H1 (cell line): ENCODE measurements around the gene RASD1. TPM values are rescaled to one million over a fixed set of nuclear protein-coding genes. Genes with fewer than 3 reads are reported as not detected.

Experiments used
- CTCF ChIA-PET: fragments of 300-600 bp; sonication (Branson Sonifier 250); formaldehyde crosslinking; loops from one replicate; lab custom pipeline; 2021; ENCODE audit not compliant: partially characterized antibody; lab: Charles Lee
- POLR2A ChIA-PET: fragments of 300-600 bp; sonication (Branson Sonifier 250); formaldehyde crosslinking; loops from one replicate; lab custom pipeline; 2021; ENCODE audit warnings: inconsistent platforms; ENCODE audit not compliant: partially characterized antibody; lab: Charles Lee
- DNase-seq, 2 experiments: peaks; one replicate each; pipeline versions ENCODE4 v3.0.0 to v3.0.0-alpha.2; 2010 to 2022; ENCODE audit warnings: low spot score in 2 of 2, low read depth in 1 of 2, mixed read lengths in 1 of 2
- FAIRE-seq: peaks from 2 replicates; lab custom pipeline; 2011; peaks lifted over from hg19 to GRCh38; lab: Jason Lieb, UNC
- H2AFZ ChIP-seq: 2 replicates; pipeline ENCODE4 v1.8.1; 2012; ENCODE audit warnings: low read length, inconsistent platforms
- H2AK5ac ChIP-seq: 2 replicates; pipeline ENCODE4 v1.6.1; 2013; ENCODE audit warnings: low read depth, low read length
- H2BK120ac ChIP-seq: replicated peaks from 2 replicates; pipeline ENCODE3; 2013; ENCODE audit warnings: low read depth, low read length, inconsistent platforms
- H2BK12ac ChIP-seq: 2 replicates; pipeline ENCODE4 v1.6.1; 2013; ENCODE audit warnings: low read depth, low read length
- H2BK15ac ChIP-seq: 2 replicates; pipeline ENCODE4 v1.6.1; 2013; ENCODE audit warnings: low read length
- H2BK20ac ChIP-seq: 2 replicates; pipeline ENCODE4 v1.6.1; 2013; ENCODE audit warnings: low read length
- H2BK5ac ChIP-seq: 2 replicates; pipeline ENCODE4 v1.6.1; 2013; ENCODE audit warnings: low read depth, low read length
- H3K14ac ChIP-seq: 2 replicates; pipeline ENCODE4 v1.6.1; 2013; ENCODE audit warnings: inconsistent platforms; ENCODE audit not compliant: insufficient read length
- H3K18ac ChIP-seq: 2 replicates; pipeline ENCODE4 v1.6.1; 2013; ENCODE audit warnings: low read length; ENCODE audit errors: extremely low read depth
- H3K23ac ChIP-seq: 2 replicates; pipeline ENCODE4 v1.6.1; 2013; ENCODE audit warnings: inconsistent platforms; ENCODE audit not compliant: insufficient read length
- H3K23me2 ChIP-seq: 2 replicates; pipeline ENCODE4 v1.6.1; 2013; ENCODE audit warnings: low read depth, low read length
- H3K27ac ChIP-seq: 2 replicates; pipeline ENCODE4 v1.6.1; 2011; ENCODE audit warnings: low read depth, low read length, inconsistent platforms
- H3K27me3 ChIP-seq, 4 experiments: replicated peaks in 1 of 4; 1 replicate in 1 of 4; 2 replicates in 3 of 4; pipeline versions ENCODE4 v1.6.1 to v1.8.1; 2011 to 2013; ENCODE audit warnings: low read length in 3 of 4, mild to moderate bottlenecking in 3 of 4, inconsistent platforms in 2 of 4, mixed read lengths in 2 of 4, moderate library complexity in 1 of 4; ENCODE audit not compliant: control insufficient read depth in 3 of 4, insufficient read depth in 3 of 4; ENCODE audit errors: extremely low read depth in 1 of 4
- H3K36me3 ChIP-seq, 4 experiments: 2 replicates each; pipeline versions ENCODE4 v1.6.1 to v1.8.1; 2011 to 2013; ENCODE audit warnings: mild to moderate bottlenecking in 4 of 4, low read length in 3 of 4, moderate library complexity in 2 of 4, control low read depth in 1 of 4, inconsistent platforms in 1 of 4; ENCODE audit not compliant: insufficient read depth in 4 of 4, control insufficient read depth in 2 of 4
- H3K4ac ChIP-seq: replicated peaks from 2 replicates; pipeline ENCODE3; 2013; ENCODE audit warnings: low read length, low read depth, mixed read lengths, inconsistent platforms; ENCODE audit not compliant: insufficient read length
- H3K4me1 ChIP-seq, 4 experiments: replicated peaks in 1 of 4; 1 replicate in 1 of 4; 2 replicates in 3 of 4; pipeline versions ENCODE4 v1.6.1 to v1.8.1; 2011 to 2013; ENCODE audit warnings: low read length in 3 of 4, inconsistent platforms in 2 of 4, mixed read lengths in 1 of 4; ENCODE audit not compliant: insufficient read depth in 4 of 4, control insufficient read depth in 3 of 4
- H3K4me2 ChIP-seq, 2 experiments: 2 replicates each; pipeline versions ENCODE4 v1.6.1 to v1.8.1; 2011 to 2013; ENCODE audit warnings: low read depth in 2 of 2, low read length in 2 of 2, control low read depth in 1 of 2, inconsistent platforms in 1 of 2, mild to moderate bottlenecking in 1 of 2; ENCODE audit not compliant: insufficient read depth in 1 of 2
- H3K4me3 ChIP-seq, 4 experiments: fragments of 200-600, 300-600 bp in 1 of 4; sonication (generic), shearing (Covaris generic), sonication (Bioruptor Twin) in 1 of 4; 2 replicates each; pipeline versions ENCODE4 v1.5.1 to v1.8.1; 2011 to 2016; ENCODE audit warnings: low read length in 4 of 4, low read depth in 3 of 4, control low read depth in 2 of 4, inconsistent platforms in 2 of 4, mild to moderate bottlenecking in 2 of 4, mixed read lengths in 1 of 4, moderate library complexity in 1 of 4; ENCODE audit not compliant: insufficient read depth in 2 of 4; ENCODE audit errors: extremely low read depth in 1 of 4
- H3K56ac ChIP-seq: replicated peaks from 2 replicates; pipeline ENCODE3; 2013; ENCODE audit warnings: low read depth, mild to moderate bottlenecking, mixed read lengths, low read length, inconsistent platforms; ENCODE audit not compliant: insufficient read length
- H3K79me1 ChIP-seq: 2 replicates; pipeline ENCODE4 v1.6.1; 2013; ENCODE audit warnings: low read depth, low read length, control low read depth
- H3K79me2 ChIP-seq, 2 experiments: 2 replicates each; pipeline versions ENCODE4 v1.6.1 to v1.8.1; 2012 to 2013; ENCODE audit warnings: low read length in 2 of 2, mild to moderate bottlenecking in 2 of 2, inconsistent platforms in 1 of 2; ENCODE audit not compliant: insufficient read depth in 2 of 2, control insufficient read depth in 1 of 2
- H3K9ac ChIP-seq, 4 experiments: replicated peaks in 1 of 4; 1 replicate in 1 of 4; 2 replicates in 3 of 4; pipeline versions ENCODE4 v1.6.1 to v1.8.1; 2011 to 2013; ENCODE audit warnings: low read depth in 3 of 4, low read length in 3 of 4, control low read depth in 2 of 4, mild to moderate bottlenecking in 2 of 4, moderate library complexity in 2 of 4, inconsistent platforms in 1 of 4; ENCODE audit errors: extremely low read depth in 1 of 4
- H3K9me3 ChIP-seq, 2 experiments: 2 replicates each; pipeline versions ENCODE4 v1.6.1 to v1.8.1; 2012 to 2013; ENCODE audit warnings: mild to moderate bottlenecking in 2 of 2, moderate library complexity in 2 of 2, control low read depth in 1 of 2, inconsistent platforms in 1 of 2, low read depth in 1 of 2, low read length in 1 of 2, mixed read lengths in 1 of 2; ENCODE audit not compliant: insufficient read depth in 2 of 2
- H4K20me1 ChIP-seq, 2 experiments: replicated peaks in 1 of 2; 2 replicates each; pipeline versions ENCODE3 to v1.8.1; 2011 to 2013; ENCODE audit warnings: inconsistent platforms in 2 of 2, low read length in 2 of 2, mild to moderate bottlenecking in 1 of 2; ENCODE audit not compliant: insufficient read depth in 2 of 2, control insufficient read depth in 1 of 2
- H4K5ac ChIP-seq: 2 replicates; pipeline ENCODE4 v1.6.1; 2013; ENCODE audit warnings: low read length, low read depth, mixed read lengths, inconsistent platforms; ENCODE audit not compliant: insufficient read length
- H4K8ac ChIP-seq: 2 replicates; pipeline ENCODE4 v1.8.0; 2013; ENCODE audit warnings: mild to moderate bottlenecking, moderate library complexity, low read length, inconsistent platforms; ENCODE audit not compliant: insufficient read depth; ENCODE audit errors: extremely low read depth
- H4K91ac ChIP-seq: replicated peaks from 2 replicates; pipeline ENCODE3; 2013; ENCODE audit warnings: low read length, mixed read lengths, inconsistent platforms; ENCODE audit not compliant: insufficient read length
- ASH2L ChIP-seq: fragments of 200-600, 300-600 bp; sonication (generic); IDR thresholded peaks from one replicate; pipeline ENCODE4 v1.7.1; 2017; ENCODE audit warnings: low read length
- ATF3 ChIP-seq: IDR thresholded peaks from 2 replicates; pipeline ENCODE4 v1.6.1; 2011; ENCODE audit warnings: low read depth, mild to moderate bottlenecking, low read length; ENCODE audit not compliant: insufficient read depth
- CHD2 ChIP-seq: IDR thresholded peaks from 2 replicates; pipeline ENCODE4 v1.6.1; 2012; ENCODE audit warnings: low read length, improper control_type of control experiment
- EP300 ChIP-seq, 2 experiments: IDR thresholded peaks; 1 replicate in 1 of 2; 2 replicates in 1 of 2; pipeline ENCODE4 v1.6.1; 2011 to 2012; ENCODE audit warnings: low read depth in 2 of 2, low read length in 2 of 2, mild to moderate bottlenecking in 2 of 2, borderline replicate concordance in 1 of 2, inconsistent platforms in 1 of 2, moderate library complexity in 1 of 2
- GABPA ChIP-seq: IDR thresholded peaks from 2 replicates; pipeline ENCODE4 v1.6.1; 2011; ENCODE audit warnings: mild to moderate bottlenecking, low read length, moderate library complexity, borderline replicate concordance; ENCODE audit not compliant: insufficient read depth
- KDM1A ChIP-seq: fragments of 200-600, 300-600 bp; sonication (generic); IDR thresholded peaks from 2 replicates; pipeline ENCODE4 v1.7.1; 2016; ENCODE audit warnings: mild to moderate bottlenecking, low read length, borderline replicate concordance
- NANOG ChIP-seq: IDR thresholded peaks from 2 replicates; pipeline ENCODE4 v1.6.1; 2011; ENCODE audit warnings: low read length, low read depth, mild to moderate bottlenecking, inconsistent platforms; ENCODE audit not compliant: insufficient read depth, poor library complexity, severe bottlenecking
- RAD21 ChIP-seq, 2 experiments: IDR thresholded peaks in 1 of 2; conservative IDR thresholded peaks in 1 of 2; 2 replicates each; pipeline ENCODE4 v1.6.1; 2011; ENCODE audit warnings: low read depth in 2 of 2, low read length in 2 of 2, improper control_type of control experiment in 1 of 2, inconsistent platforms in 1 of 2, mild to moderate bottlenecking in 1 of 2, moderate library complexity in 1 of 2
- SIN3A ChIP-seq, 2 experiments: IDR thresholded peaks in 1 of 2; conservative IDR thresholded peaks in 1 of 2; 2 replicates each; pipeline ENCODE4 v1.6.1; 2011 to 2012; ENCODE audit warnings: low read length in 2 of 2, improper control_type of control experiment in 1 of 2, low read depth in 1 of 2, mild to moderate bottlenecking in 1 of 2
- SP1 ChIP-seq: IDR thresholded peaks from 2 replicates; pipeline ENCODE4 v1.6.1; 2011; ENCODE audit warnings: low read depth, low read length
- TAF7 ChIP-seq: optimal IDR thresholded peaks from 2 replicates; pipeline ENCODE3; 2011; ENCODE audit warnings: low read depth, mild to moderate bottlenecking, inconsistent platforms, low read length, moderate library complexity, borderline replicate concordance
- TCF12 ChIP-seq: IDR thresholded peaks from 2 replicates; pipeline ENCODE4 v1.6.1; 2011; ENCODE audit warnings: low read depth, mild to moderate bottlenecking, low read length
- ZNF274 ChIP-seq: IDR thresholded peaks from 2 replicates; pipeline ENCODE4 v1.7.0; 2012; ENCODE audit warnings: low read length, borderline replicate concordance; ENCODE audit errors: extremely low read depth
- WGBS, 2 experiments: shearing (Covaris generic) in 1 of 2; methylation state at CpG; one replicate each; pipeline versions ENCODE4 v1.1.6 to v1.1.7; 2013 to 2015; ENCODE audit warnings: low lambda C conversion rate in 2 of 2, mixed read lengths in 2 of 2, inconsistent platforms in 1 of 2, low coverage in 1 of 2, missing lambda C conversion rate in 1 of 2; ENCODE audit not compliant: insufficient replicate concordance in 2 of 2, insufficient coverage in 1 of 2, insufficient read length in 1 of 2; ENCODE audit errors: extremely low coverage in 1 of 2, missing lambda C conversion rate in 1 of 2; 5-methylcytosine and 5-hydroxymethylcytosine counted together
- polyA plus RNA-seq, 7 experiments: library from polyadenylated mRNA; depleted of rRNA in 3 of 7; stranded (reverse) in 5 of 7; unstranded in 2 of 7; fragments of >200 nt in 5 of 7; fragments of 200-250 nt in 2 of 7; gene quantifications; 1 replicate in 5 of 7; 2 replicates in 1 of 7; 4 replicates in 1 of 7; pipeline versions ENCODE4 v1.2.1 to v1.2.3, GENCODE V29; 2011 to 2013; ENCODE audit warnings: missing spikeins in 2 of 7, mixed read lengths in 2 of 7
- total RNA-seq: library from RNA; stranded (reverse); fragmentation: NEBNext Ultra II Directional; extraction: Animal tissue kit (Norgen Biotek cat#: 25700); gene quantifications from 2 replicates; pipeline ENCODE4 v1.2.1, GENCODE V29; 2021

The RASD1 gene
- total and polyA plus RNA-seq, 2 of the 8 experiments (the other 6 are each of a cell fraction or from before 2014, with no cell fraction given), result 2.3 to 2.6 TPM

- Histone ChIP-seq H3K9ac (no peak overlapping the region), H4K8ac (no peak overlapping the region), H3K4ac (no peak overlapping the region), H4K5ac (no peak overlapping the region), H3K27ac (no peak overlapping the region), H4K91ac (no peak overlapping the region), H2AK5ac (no peak overlapping the region), H2BK12ac (no peak overlapping the region), H3K23me2 (no peaks in the 10 kb centered on the region), H3K4me3 (no peak overlapping the region), H4K20me1 (no peaks in the 10 kb centered on the region), H2BK20ac (no peak overlapping the region), H3K14ac (no peak overlapping the region), H3K4me1 (peaks cover 0 to 4% (median 2%) of the 10 kb centered on the region in 4 experiments; a peak in 1 of 7 replicates), H3K79me1 (no peaks in the 10 kb centered on the region), H3K23ac (no peak overlapping the region), H3K9me3 (no peaks in the 10 kb centered on the region), H2BK5ac (no peak overlapping the region), H3K27me3 (no peaks in the 10 kb centered on the region), H3K18ac (no peak overlapping the region), H2BK120ac (no peak overlapping the region), H2BK15ac (no peak overlapping the region), H3K36me3 (no peaks in the 10 kb centered on the region), H3K56ac (no peak overlapping the region), H3K79me2 (no peaks in the 10 kb centered on the region), H3K4me2 (no peak overlapping the region), H2AFZ (no peak overlapping the region)
- no peak for FAIRE-seq
- no peak for DNase-seq
- ChIA-PET POLR2A (no interaction called here), CTCF (interaction anchor here (2.3 to 3.5 kb wide), 3 partner anchors 8 to 57 kb away, joined by 5 to 18 read pairs (median 11); no protein-coding TSS in a partner anchor)
- WGBS, 2 experiments, result 66% methylated on average over 5 of the region's 5 CpGs; no CpG with 5 or more reads in 1 of the 2 experiments
- TF ChIP-seq NANOG (no peak), SP1 (no peak), ASH2L (no peak), TAF7 (no peak), CHD2 (no peak), KDM1A (no peak), RAD21 (IDR thresholded peaks at IDR 0.05 in 1 of 2, conservative IDR thresholded peaks at IDR 0.05 in 1 of 2; ENCODE audit: low read depth in 2 of 2, low read length in 2 of 2) (no peak), ZNF274 (no peak), GABPA (no peak), TCF12 (no peak), SIN3A (conservative IDR thresholded peaks at IDR 0.05 in 1 of 2, IDR thresholded peaks at IDR 0.05 in 1 of 2; ENCODE audit: low read depth in 1 of 2, low read length in 2 of 2) (no peak), ATF3 (no peak), EP300 (IDR thresholded peaks at IDR 0.05; ENCODE audit: borderline replicate concordance in 1 of 2, low read depth in 2 of 2, low read length in 2 of 2) (no peak)
These were observed 48.1 kb downstream of the RASD1 start for GRCh38 chr17:17448076-17448475.
